Neuron (in vitro differentiated cells): ENCODE results near the gene TOLLIP.
A peak's percentile ranks its signal among the peaks of the same experiment; 100 is the strongest.

ENCODE experiments used
- H2AFZ ChIP-seq: one replicate; pipeline ENCODE4 v1.6.1; 2013; ENCODE audit warnings: low read depth, mild to moderate bottlenecking, inconsistent platforms, low read length, moderate library complexity
- H3K27me3 ChIP-seq: one replicate; pipeline ENCODE4 v1.6.1; 2013; ENCODE audit warnings: low read length; ENCODE audit not compliant: insufficient read depth
- H3K36me3 ChIP-seq: one replicate; pipeline ENCODE4 v1.6.1; 2013; ENCODE audit warnings: low read length; ENCODE audit not compliant: insufficient read depth
- H3K4me1 ChIP-seq: one replicate; pipeline ENCODE4 v1.6.1; 2013; ENCODE audit warnings: low read length; ENCODE audit not compliant: insufficient read depth
- H3K4me3 ChIP-seq: 2 replicates; pipeline ENCODE4 v1.5.1; 2013; ENCODE audit warnings: mild to moderate bottlenecking, low read length, moderate library complexity
- H3K9me3 ChIP-seq: one replicate; pipeline ENCODE4 v1.6.1; 2013; ENCODE audit warnings: low read length

TOLLIP gene

DNA sequence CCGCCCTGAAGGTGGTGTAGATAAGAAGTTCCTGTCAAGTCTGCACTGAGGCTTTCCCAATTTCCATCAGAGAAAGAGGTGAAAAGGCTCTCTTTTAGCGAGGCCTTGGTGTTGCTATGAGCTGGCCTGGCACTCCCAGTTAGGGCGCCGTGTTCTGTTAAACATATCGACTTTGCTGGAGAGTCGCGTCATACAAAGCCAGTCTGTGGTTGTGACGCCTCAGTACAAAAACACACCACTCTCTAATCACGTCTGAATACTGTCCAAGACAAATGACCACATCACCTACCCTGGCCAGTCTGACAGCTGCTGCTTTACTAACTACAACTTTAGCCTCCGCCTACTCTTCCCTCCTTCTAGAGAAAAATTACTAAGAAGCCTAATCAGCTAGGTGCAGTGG, 8.0 kb upstream of the TOLLIP start:
- H3K4me1 ChIP-seq = no peaks in the 10 kb centered on the region
- no peak overlapping the region for H2AFZ ChIP-seq
- no peaks in the 10 kb centered on the region for H3K36me3 ChIP-seq
- H3K27me3 ChIP-seq = no peaks in the 10 kb centered on the region
- no peaks in the 10 kb centered on the region for H3K9me3 ChIP-seq
- no peak overlapping the region for H3K4me3 ChIP-seq

- Histone ChIP-seq H3K4me1 (peaks cover 15% of the 10 kb centered on the region), H2AFZ (no peak overlapping the region), H3K36me3 (peaks cover 10% of the 10 kb centered on the region), H3K27me3 (no peaks in the 10 kb centered on the region), H3K4me3 (no peak overlapping the region), H3K9me3 (peaks cover 24% of the 10 kb centered on the region)
These were observed 1.5 kb upstream of the TOLLIP start for GRCh38 chr11:1310772-1311468.

DNA sequence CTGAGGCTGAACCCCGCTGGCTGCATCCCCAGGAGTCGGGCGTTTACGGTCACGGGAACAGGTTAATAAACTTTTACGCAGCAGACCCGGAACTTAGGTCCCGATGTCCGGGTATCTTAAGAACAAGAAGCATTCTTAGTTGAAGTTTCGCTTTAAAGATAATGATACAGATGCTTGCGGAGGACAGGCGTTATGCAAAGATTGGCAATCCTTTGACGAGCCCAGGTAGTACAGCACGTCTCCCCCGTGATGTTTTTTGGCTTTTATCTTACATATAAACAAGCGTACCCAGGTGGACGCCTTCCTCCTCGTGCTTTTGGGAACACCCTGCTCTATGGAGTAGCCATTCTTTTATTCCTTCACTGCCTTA, 871 bp upstream of the TOLLIP start:
- Histone ChIP-seq H3K36me3 (peaks cover 11% of the 10 kb centered on the region), H3K4me3 (peak overlapping the region; percentile 53), H3K4me1 (peaks cover 15% of the 10 kb centered on the region), H3K9me3 (peaks cover 24% of the 10 kb centered on the region), H2AFZ (peak overlapping the region; percentile 66), H3K27me3 (no peaks in the 10 kb centered on the region)

- Histone ChIP-seq H3K4me3 (peak overlapping the region; percentile 62), H3K9me3 (peaks cover 24% of the 10 kb centered on the region), H3K36me3 (peaks cover 11% of the 10 kb centered on the region)
These were observed 512 bp downstream of the TOLLIP start for GRCh38 chr11:1308743-1309497.

GRCh38 chr11:1307998-1308742, 1.3 kb downstream of the TOLLIP start:
- Histone ChIP-seq H3K9me3 (peaks cover 24% of the 10 kb centered on the region), H2AFZ (no peak overlapping the region), H3K4me3 (peak overlapping the region; percentile 62), H3K27me3 (no peaks in the 10 kb centered on the region), H3K4me1 (peaks cover 15% of the 10 kb centered on the region), H3K36me3 (peaks cover 11% of the 10 kb centered on the region)

More at GRCh38 chr11:1308743-1309497, 512 bp downstream of the TOLLIP start:
- Histone ChIP-seq H2AFZ (no peak overlapping the region), H3K27me3 (no peaks in the 10 kb centered on the region), H3K4me1 (peaks cover 15% of the 10 kb centered on the region)

- no peaks in the 10 kb centered on the region for H3K27me3 ChIP-seq
- H3K9me3 ChIP-seq = peaks cover 24% of the 10 kb centered on the region
- peaks cover 11% of the 10 kb centered on the region for H3K36me3 ChIP-seq
- no peak overlapping the region for H2AFZ ChIP-seq
- peaks cover 24% of the 10 kb centered on the region for H3K4me1 ChIP-seq
- no peak overlapping the region for H3K4me3 ChIP-seq
These were observed 2.1 kb downstream of the TOLLIP start for GRCh38 chr11:1307163-1307870.

DNA sequence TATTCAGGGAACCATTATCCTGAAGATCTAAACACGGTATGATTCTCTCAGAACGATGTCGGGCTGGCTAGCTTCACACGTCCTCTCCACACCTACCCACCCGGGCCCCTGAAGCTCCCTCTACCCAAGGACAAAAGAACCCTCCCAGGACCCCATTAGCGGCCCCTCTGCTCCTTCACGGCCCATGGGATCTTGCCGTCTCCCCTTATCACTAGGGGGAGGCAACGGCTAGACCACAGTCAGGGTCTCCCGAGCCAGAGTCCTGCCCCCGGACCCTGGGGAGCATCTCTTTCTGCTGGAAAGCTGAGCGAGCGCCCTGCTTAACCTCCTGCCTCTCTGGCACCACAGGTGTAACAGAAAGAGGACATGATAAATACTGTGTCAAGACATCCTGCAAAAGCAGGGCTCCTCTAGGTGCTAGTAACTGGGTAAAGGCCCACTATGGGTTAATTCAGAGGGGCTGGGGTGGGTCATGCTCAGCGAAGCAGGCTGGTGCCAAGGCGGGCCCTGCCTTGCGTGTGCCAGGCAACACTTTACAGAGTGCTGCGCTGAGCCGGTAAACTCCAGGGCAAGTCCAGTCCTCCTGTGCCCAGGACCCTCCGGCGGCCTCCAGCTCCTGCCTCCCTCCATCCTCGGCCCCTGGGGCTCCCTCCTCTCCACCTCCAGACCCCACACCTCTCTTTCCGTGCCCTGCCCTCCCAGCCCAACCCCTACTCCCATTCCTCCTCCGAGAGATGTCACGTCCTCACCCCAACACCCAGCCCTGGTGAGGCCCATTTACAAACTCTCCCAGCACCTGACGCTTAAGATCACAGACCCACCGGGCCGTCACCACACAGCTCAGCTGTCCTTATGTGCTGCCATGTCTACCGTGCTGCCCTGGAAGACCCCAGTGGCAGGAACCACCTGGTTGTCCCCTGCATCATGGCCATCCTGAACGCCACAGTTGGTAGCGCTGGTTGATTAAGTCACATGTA, 3.0 kb downstream of the TOLLIP start:
- no peak overlapping the region for H2AFZ ChIP-seq
- peaks cover 25% of the 10 kb centered on the region for H3K4me1 ChIP-seq
- H3K36me3 ChIP-seq = peaks cover 11% of the 10 kb centered on the region
- no peaks in the 10 kb centered on the region for H3K27me3 ChIP-seq
- H3K9me3 ChIP-seq = peaks cover 20% of the 10 kb centered on the region
- no peak overlapping the region for H3K4me3 ChIP-seq

GRCh38 chr11:1305501-1306056, 3.9 kb downstream of the TOLLIP start:
- H2AFZ ChIP-seq = no peak overlapping the region
- H3K9me3 ChIP-seq = peaks cover 11% of the 10 kb centered on the region
- H3K36me3 ChIP-seq = peaks cover 11% of the 10 kb centered on the region
- H3K27me3 ChIP-seq = no peaks in the 10 kb centered on the region
- H3K4me3 ChIP-seq = no peak overlapping the region
- peaks cover 25% of the 10 kb centered on the region for H3K4me1 ChIP-seq

- Histone ChIP-seq H3K27me3 (no peaks in the 10 kb centered on the region), H3K36me3 (peaks cover 11% of the 10 kb centered on the region), H2AFZ (no peak overlapping the region), H3K9me3 (peaks cover 8% of the 10 kb centered on the region), H3K4me3 (no peak overlapping the region), H3K4me1 (peaks cover 24% of the 10 kb centered on the region)
These were observed 4.4 kb downstream of the TOLLIP start for GRCh38 chr11:1305063-1305495.

GRCh38 chr11:1304380-1304779, 5.1 kb downstream of the TOLLIP start:
- Histone ChIP-seq H2AFZ (no peak overlapping the region), H3K4me3 (no peak overlapping the region), H3K4me1 (peaks cover 21% of the 10 kb centered on the region), H3K36me3 (peaks cover 11% of the 10 kb centered on the region), H3K9me3 (peaks cover 8% of the 10 kb centered on the region), H3K27me3 (no peaks in the 10 kb centered on the region)

GRCh38 chr11:1303973-1304372, 5.5 kb downstream of the TOLLIP start:
- peaks cover 21% of the 10 kb centered on the region for H3K4me1 ChIP-seq
- H2AFZ ChIP-seq = no peak overlapping the region
- no peak overlapping the region for H3K4me3 ChIP-seq
- peaks cover 11% of the 10 kb centered on the region for H3K36me3 ChIP-seq
- no peaks in the 10 kb centered on the region for H3K27me3 ChIP-seq
- peaks cover 8% of the 10 kb centered on the region for H3K9me3 ChIP-seq
